Epithelial cell of esophagus (primary cell): ENCODE results near the gene COL8A1.
"Not testable (repeated sequence)": the region's sequence is repeated elsewhere in the genome, so short reads cannot be mapped to it uniquely, and the experiment has no call there.

Experiments used
- DNase-seq: peaks from one replicate; pipeline ENCODE4 v3.0.0; 2010; ENCODE audit warnings: low read depth
- H3K4me3 ChIP-seq: 2 replicates; pipeline ENCODE4 v1.5.1; 2011; ENCODE audit warnings: mild to moderate bottlenecking, low read length, control low read depth
- CTCF ChIP-seq: IDR thresholded peaks from 2 replicates; pipeline ENCODE4 v1.5.1; 2011; ENCODE audit warnings: low read depth, mild to moderate bottlenecking, low read length, control low read depth, inconsistent platforms; ENCODE audit not compliant: insufficient read depth; ENCODE audit errors: missing control alignments

COL8A1 gene

GRCh38 chr3:99834211-99834957 is 196.0 kb downstream of the COL8A1 start:
- no peak for TF ChIP-seq CTCF
- DNase-seq, result no peak
- no peak overlapping the region for H3K4me3 ChIP-seq

- DNase-seq, result no peak
- no peak for TF ChIP-seq CTCF
- H3K4me3 ChIP-seq, result no peak overlapping the region
These were observed 198.3 kb downstream of the COL8A1 start for GRCh38 chr3:99836681-99837080.

GRCh38 chr3:99837715-99838114 is 199.3 kb downstream of the COL8A1 start:
- no peak for TF ChIP-seq CTCF
- DNase-seq, result no peak
- no peak overlapping the region for H3K4me3 ChIP-seq

GRCh38 chr3:99838755-99839154 is 200.4 kb downstream of the COL8A1 start:
- no peak for TF ChIP-seq CTCF

GRCh38 chr3:99839613-99840012 is 201.2 kb downstream of the COL8A1 start:
- TF ChIP-seq CTCF, result no peak
- peak; percentile 55 for DNase-seq
- H3K4me3 ChIP-seq, result no peak overlapping the region

More at GRCh38 chr3:99838755-99839154, 200.4 kb downstream of the COL8A1 start:
- no peak overlapping the region for H3K4me3 ChIP-seq
- DNase-seq, result no peak

- not testable (repeated sequence) for DNase-seq, H3K4me3 ChIP-seq
These were observed 203.6 kb downstream of the COL8A1 start for GRCh38 chr3:99841949-99842348.

- peak; percentile 68 for TF ChIP-seq CTCF
- DNase-seq, result peak; percentile 60
- no peak overlapping the region for H3K4me3 ChIP-seq
These were observed 204.6 kb downstream of the COL8A1 start for GRCh38 chr3:99842826-99843589.
